Trophoblast cell (in vitro differentiated cells and primary cell): ENCODE results near the gene CIDEA.

Source experiments
- DNase-seq, 2 donors: peaks; one replicate each; pipeline ENCODE4 v3.0.0-alpha.2; 2016
- H2AFZ ChIP-seq: 2 replicates; pipeline ENCODE4 v1.6.1; 2013; ENCODE audit warnings: low read length, moderate library complexity, mild to moderate bottlenecking; ENCODE audit not compliant: insufficient read depth, poor library complexity
- H2AK5ac ChIP-seq: 2 replicates; pipeline ENCODE4 v1.6.1; 2013; ENCODE audit warnings: mild to moderate bottlenecking, low read length
- H2BK120ac ChIP-seq: 2 replicates; pipeline ENCODE4 v1.6.1; 2013; ENCODE audit warnings: low read length, mild to moderate bottlenecking, moderate library complexity; ENCODE audit not compliant: insufficient read depth, poor library complexity
- H2BK12ac ChIP-seq: 2 replicates; pipeline ENCODE4 v1.6.1; 2013; ENCODE audit warnings: mild to moderate bottlenecking, low read length, moderate library complexity
- H2BK5ac ChIP-seq: 2 replicates; pipeline ENCODE4 v1.6.1; 2013; ENCODE audit warnings: low read length, low read depth, moderate library complexity, mild to moderate bottlenecking; ENCODE audit not compliant: poor library complexity
- H3K14ac ChIP-seq: 2 replicates; pipeline ENCODE4 v1.6.1; 2013; ENCODE audit warnings: mild to moderate bottlenecking, low read length
- H3K18ac ChIP-seq: 2 replicates; pipeline ENCODE4 v1.6.1; 2013; ENCODE audit warnings: mild to moderate bottlenecking, low read length
- H3K23ac ChIP-seq: 2 replicates; pipeline ENCODE4 v1.6.1; 2013; ENCODE audit warnings: low read length
- H3K27ac ChIP-seq: 2 replicates; pipeline ENCODE4 v1.5.1; 2013; ENCODE audit warnings: low read depth, mild to moderate bottlenecking, inconsistent platforms, low read length, moderate library complexity
- H3K27me3 ChIP-seq: 2 replicates; pipeline ENCODE4 v1.6.1; 2013; ENCODE audit warnings: inconsistent platforms, mild to moderate bottlenecking, low read length, moderate library complexity; ENCODE audit not compliant: insufficient read depth
- H3K36me3 ChIP-seq, 2 experiments: 1 replicate in 1 of 2; 2 replicates in 1 of 2; pipeline ENCODE4 v1.6.1; 2013; ENCODE audit warnings: low read length in 2 of 2, mild to moderate bottlenecking in 2 of 2, moderate library complexity in 1 of 2; ENCODE audit not compliant: insufficient read depth in 2 of 2, control insufficient read depth in 1 of 2
- H3K4ac ChIP-seq: 2 replicates; pipeline ENCODE4 v1.6.1; 2013; ENCODE audit warnings: low read depth, mild to moderate bottlenecking, low read length, moderate library complexity
- H3K4me1 ChIP-seq, 2 experiments: 1 replicate in 1 of 2; 2 replicates in 1 of 2; pipeline ENCODE4 v1.6.1; 2013; ENCODE audit warnings: low read length in 2 of 2, mild to moderate bottlenecking in 2 of 2, moderate library complexity in 1 of 2; ENCODE audit not compliant: insufficient read depth in 2 of 2, control insufficient read depth in 1 of 2
- H3K4me2 ChIP-seq: 2 replicates; pipeline ENCODE4 v1.6.1; 2013; ENCODE audit warnings: inconsistent platforms, mild to moderate bottlenecking, low read length, moderate library complexity
- H3K4me3 ChIP-seq: 2 replicates; pipeline ENCODE4 v1.5.1; 2013; ENCODE audit warnings: mild to moderate bottlenecking, low read depth, low read length, inconsistent platforms
- H3K79me1 ChIP-seq: one replicate; pipeline ENCODE4 v1.6.1; 2013; ENCODE audit warnings: low read length
- H3K79me2 ChIP-seq: 2 replicates; pipeline ENCODE4 v1.6.1; 2013; ENCODE audit warnings: low read length, mild to moderate bottlenecking; ENCODE audit not compliant: control insufficient read depth, insufficient read depth, poor library complexity
- H3K9ac ChIP-seq: 2 replicates; pipeline ENCODE4 v1.6.1; 2013; ENCODE audit warnings: mild to moderate bottlenecking, low read length
- H3K9me3 ChIP-seq: 2 replicates; pipeline ENCODE4 v1.6.1; 2013; ENCODE audit warnings: low read depth, mild to moderate bottlenecking, control low read depth, inconsistent platforms, low read length; ENCODE audit not compliant: insufficient read depth
- H4K12ac ChIP-seq: 2 replicates; pipeline ENCODE4 v1.6.1; 2013; ENCODE audit warnings: low read depth, mild to moderate bottlenecking, low read length, moderate library complexity
- H4K8ac ChIP-seq: 2 replicates; pipeline ENCODE4 v1.6.1; 2013; ENCODE audit warnings: low read depth, mild to moderate bottlenecking, low read length, moderate library complexity
- H4K91ac ChIP-seq: one replicate; pipeline ENCODE4 v1.6.1; 2013; ENCODE audit warnings: low read depth, mild to moderate bottlenecking, low read length, moderate library complexity
- WGBS: extraction: QIAGEN DNeasy Blood & Tissue Kit; methylation state at CpG from one replicate; pipeline ENCODE4 v1.1.7; 2013; ENCODE audit warnings: missing lambda C conversion rate; ENCODE audit not compliant: insufficient read length, insufficient coverage; ENCODE audit errors: extremely low coverage; 5-methylcytosine and 5-hydroxymethylcytosine counted together

Gene CIDEA

DNA sequence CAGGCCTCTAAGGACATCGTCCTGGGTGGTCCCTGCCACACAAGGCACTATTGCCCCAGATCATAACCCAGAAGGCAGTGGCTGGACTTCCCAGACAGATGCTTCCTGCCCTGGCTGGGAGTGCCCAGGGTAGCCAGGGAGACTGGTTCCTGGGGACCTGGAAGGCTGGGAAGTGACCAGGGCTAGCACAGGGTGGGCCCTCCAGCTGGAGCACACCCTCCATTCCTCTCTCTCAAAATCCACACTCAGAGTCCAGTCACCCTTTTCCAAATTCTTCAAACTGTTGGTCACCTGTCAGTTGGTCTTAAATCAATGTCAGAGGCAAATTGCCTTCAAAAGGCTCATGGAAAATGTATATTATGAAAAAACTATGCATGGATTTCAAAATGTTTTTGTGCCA lies 42.3 kb downstream of the CIDEA start:
- no peak for DNase-seq
- Histone ChIP-seq H3K18ac (no peak overlapping the region), H2AFZ (no peak overlapping the region), H3K23ac (no peak overlapping the region), H3K36me3 (no peaks in the 10 kb centered on the region), H2AK5ac (no peak overlapping the region), H2BK5ac (no peak overlapping the region), H3K9me3 (peaks cover 2% of the 10 kb centered on the region), H2BK120ac (no peak overlapping the region), H3K9ac (no peak overlapping the region), H3K27ac (no peak overlapping the region), H3K4me3 (no peak overlapping the region), H3K79me2 (no peaks in the 10 kb centered on the region), H3K79me1 (no peaks in the 10 kb centered on the region), H3K4ac (no peak overlapping the region), H3K4me2 (no peak overlapping the region), H4K12ac (no peak overlapping the region), H2BK12ac (no peak overlapping the region), H4K8ac (no peak overlapping the region), H4K91ac (no peak overlapping the region), H3K4me1 (peaks cover 0 to 2% of the 10 kb centered on the region in 2 experiments), H3K27me3 (no peaks in the 10 kb centered on the region), H3K14ac (no peak overlapping the region)
- no CpG with 5 or more reads among the region's 1 CpG for WGBS

DNA sequence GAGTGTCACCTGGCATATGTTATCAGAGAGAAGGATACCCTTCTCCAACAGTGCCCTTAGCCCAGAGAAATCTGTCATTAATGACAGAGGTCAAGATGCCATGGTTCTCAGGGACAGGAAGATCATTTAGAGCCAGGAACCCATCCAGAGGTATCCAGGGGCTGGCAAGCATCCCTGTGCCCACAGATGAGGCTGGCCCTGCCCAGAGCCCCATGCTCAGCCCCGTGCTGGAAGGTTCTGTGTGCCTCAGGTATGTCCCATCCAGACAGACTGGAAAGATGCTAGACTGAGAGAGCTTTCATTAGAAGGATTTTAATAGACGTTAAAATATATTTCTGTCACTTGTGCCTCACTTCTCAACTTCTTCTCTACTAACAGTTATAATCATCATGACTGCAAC lies 45.7 kb downstream of the CIDEA start:
- Histone ChIP-seq H4K12ac (no peak overlapping the region), H3K9ac (no peak overlapping the region), H3K14ac (no peak overlapping the region), H2BK5ac (no peak overlapping the region), H2BK12ac (no peak overlapping the region), H3K79me2 (no peaks in the 10 kb centered on the region), H3K4ac (no peak overlapping the region), H3K9me3 (peaks cover 2% of the 10 kb centered on the region), H3K23ac (no peak overlapping the region), H3K4me2 (no peak overlapping the region), H2AFZ (no peak overlapping the region), H3K36me3 (no peaks in the 10 kb centered on the region), H4K8ac (no peak overlapping the region), H3K4me3 (no peak overlapping the region), H3K18ac (no peak overlapping the region), H3K27me3 (no peaks in the 10 kb centered on the region), H4K91ac (no peak overlapping the region), H2AK5ac (no peak overlapping the region), H2BK120ac (no peak overlapping the region), H3K79me1 (no peaks in the 10 kb centered on the region), H3K4me1 (peaks cover 0 to 2% of the 10 kb centered on the region in 2 experiments), H3K27ac (no peak overlapping the region)
- no CpG with 5 or more reads among the region's 2 CpGs for WGBS
- no peak for DNase-seq

DNA sequence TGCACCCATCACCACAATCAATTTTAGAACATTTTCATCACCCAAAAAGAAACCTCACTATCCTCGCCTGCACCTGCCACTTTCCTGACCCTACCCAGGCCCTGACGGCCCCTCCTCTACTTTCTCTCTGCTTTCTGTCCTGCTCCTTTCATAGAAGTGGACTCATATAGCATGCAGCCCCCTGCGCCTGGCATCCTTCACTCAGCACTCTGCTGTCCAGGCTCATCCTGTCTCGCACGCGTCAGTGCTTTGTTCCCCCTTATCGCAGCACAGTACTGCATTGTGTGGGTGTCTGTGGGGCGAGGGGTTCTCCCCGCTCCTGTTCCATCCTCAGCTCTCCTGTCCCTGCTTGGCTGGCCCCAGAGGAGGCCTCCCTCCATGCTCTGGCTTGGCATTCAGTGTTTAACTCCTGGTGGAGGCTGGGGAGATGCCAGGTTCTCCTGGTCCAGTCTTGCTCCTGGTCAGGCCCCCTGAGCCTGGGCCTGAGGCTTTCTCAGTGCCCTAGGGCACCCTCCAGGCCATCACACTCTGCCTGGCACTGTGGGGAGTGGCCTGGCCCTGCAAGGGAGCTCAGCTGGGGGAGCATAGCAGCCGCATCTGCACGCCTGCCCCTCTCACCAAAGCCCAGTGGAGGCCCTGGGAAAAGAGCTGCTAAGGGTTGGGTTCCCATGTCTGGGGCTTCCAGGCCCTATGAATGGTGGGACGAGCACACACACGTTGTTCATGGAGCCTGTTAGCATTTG lies 47.3 kb downstream of the CIDEA start:
- Histone ChIP-seq H4K8ac (no peak overlapping the region), H3K4me2 (no peak overlapping the region), H3K9ac (no peak overlapping the region), H4K12ac (no peak overlapping the region), H3K4me3 (no peak overlapping the region), H3K4ac (no peak overlapping the region), H3K27me3 (no peaks in the 10 kb centered on the region), H3K23ac (no peak overlapping the region), H3K18ac (no peak overlapping the region), H3K36me3 (no peaks in the 10 kb centered on the region), H4K91ac (no peak overlapping the region), H3K4me1 (peaks cover 0 to 5% of the 10 kb centered on the region in 2 experiments), H3K79me2 (no peaks in the 10 kb centered on the region), H2AFZ (no peak overlapping the region), H2AK5ac (no peak overlapping the region), H2BK5ac (no peak overlapping the region), H3K14ac (no peak overlapping the region), H2BK12ac (no peak overlapping the region), H3K79me1 (no peaks in the 10 kb centered on the region), H3K9me3 (peaks cover 2% of the 10 kb centered on the region), H3K27ac (no peak overlapping the region), H2BK120ac (no peak overlapping the region)
- WGBS: no CpG with 5 or more reads among the region's 13 CpGs
- DNase-seq: no peak

DNA sequence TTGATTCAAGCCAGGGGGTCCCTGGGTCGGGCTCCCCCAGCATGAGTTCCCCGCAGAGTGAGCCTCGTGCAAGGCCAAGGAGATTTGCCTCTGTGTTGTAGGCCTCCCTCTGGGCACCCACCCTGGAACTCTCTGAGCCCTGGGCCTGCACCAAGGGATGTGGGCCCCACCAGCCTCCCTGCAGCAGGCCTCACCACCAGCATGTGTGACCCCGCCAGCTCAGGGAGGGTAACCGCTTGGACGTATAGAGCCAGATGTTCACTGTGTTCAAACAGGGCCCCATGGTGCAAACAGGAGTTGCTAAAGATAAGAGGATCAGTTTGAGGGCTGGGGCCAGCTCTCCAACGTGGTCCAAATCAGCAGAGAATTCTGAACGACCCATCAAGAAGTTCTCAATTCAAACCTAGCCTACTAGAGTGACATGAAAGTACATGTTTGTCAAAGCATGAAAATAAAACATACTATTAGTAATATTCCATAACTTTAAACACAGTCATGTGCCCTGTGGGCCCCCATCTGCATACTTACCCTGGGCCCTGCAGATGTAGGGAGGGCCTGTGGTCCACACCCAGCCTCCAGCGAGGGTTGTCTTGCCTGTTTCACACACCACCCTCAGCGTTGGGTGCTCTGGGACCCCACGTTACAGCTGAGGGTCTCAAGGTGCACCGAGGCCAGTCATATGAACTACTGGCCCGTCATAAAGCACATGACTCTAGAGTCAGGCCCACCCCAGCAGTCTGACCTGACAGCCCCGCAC lies 48.4 kb downstream of the CIDEA start:
- H2AFZ ChIP-seq: no peak overlapping the region
- H3K4me2 ChIP-seq: no peak overlapping the region
- H3K27me3 ChIP-seq: no peaks in the 10 kb centered on the region
- H3K14ac ChIP-seq: no peak overlapping the region
- WGBS: no CpG with 5 or more reads among the region's 14 CpGs
- no peak overlapping the region for H3K9ac ChIP-seq
- no peak overlapping the region for H3K27ac ChIP-seq
- no peak for DNase-seq
- H3K9me3 ChIP-seq: peaks cover 2% of the 10 kb centered on the region
- no peaks in the 10 kb centered on the region for H3K36me3 ChIP-seq
- no peak overlapping the region for H3K18ac ChIP-seq
- H3K79me1 ChIP-seq: peaks cover 2% of the 10 kb centered on the region
- H2BK5ac ChIP-seq: no peak overlapping the region
- no peak overlapping the region for H2BK120ac ChIP-seq
- H4K12ac ChIP-seq: no peak overlapping the region
- H4K8ac ChIP-seq: no peak overlapping the region
- no peak overlapping the region for H2AK5ac ChIP-seq
- no peak overlapping the region for H4K91ac ChIP-seq
- no peak overlapping the region for H3K4ac ChIP-seq
- no peaks in the 10 kb centered on the region for H3K79me2 ChIP-seq
- H3K23ac ChIP-seq: no peak overlapping the region
- peaks cover 0 to 13% of the 10 kb centered on the region in 2 experiments for H3K4me1 ChIP-seq
- H3K4me3 ChIP-seq: no peak overlapping the region
- H2BK12ac ChIP-seq: no peak overlapping the region
